HepG2 (cell line): ENCODE measurements around the gene BCORL1. TPM values are rescaled to one million over a fixed set of nuclear protein-coding genes. Genes with fewer than 3 reads are reported as not detected.

Source experiments
- ATAC-seq: fragments of 200-7000 bp; cut with Tn5 transposase; 3 replicates; pipeline ENCODE4 v1.9.1; 2020; ENCODE audit warnings: mild to moderate bottlenecking, moderate library complexity
- BruUV-seq: library from RNA; stranded (reverse); fragments of 400-500 nt; replicated peaks from 2 replicates; lab custom pipeline; 2021; lab: Mats Ljungman, UMichigan
- CTCF ChIA-PET: fragments of 300-600 bp; formaldehyde crosslinking; extraction: SDS; loops from one replicate; lab custom pipeline; 2021; ENCODE audit warnings: low total read pairs, inconsistent platforms, low intra/inter-chr PET ratio; lab: Yijun Ruan, JAX
- POLR2A ChIA-PET: fragments of 350-600 bp; sonication (Branson Sonifier 250); formaldehyde crosslinking; loops from one replicate; lab custom pipeline; 2020; ENCODE audit warnings: antibody characterized with exemption, inconsistent platforms; lab: Yijun Ruan, JAX
- DNase-seq: peaks from one replicate; pipeline ENCODE4 v3.0.0-alpha.2; 2015; ENCODE audit warnings: low spot score
- FAIRE-seq: peaks from 3 replicates; lab custom pipeline; 2011; peaks lifted over from hg19 to GRCh38; lab: Jason Lieb, UNC
- H2AFZ ChIP-seq: one replicate; pipeline ENCODE4 v1.6.1; 2011; ENCODE audit warnings: low read length, inconsistent platforms
- H3K27ac ChIP-seq: fragments of 300-600 bp; 3 replicates; pipeline ENCODE4 v1.8.0; 2011; ENCODE audit warnings: mixed run types, mild to moderate bottlenecking, mixed read lengths, low read length, inconsistent platforms; ENCODE audit not compliant: insufficient read depth; ENCODE audit errors: extremely low read length
- H3K27me3 ChIP-seq, 2 experiments: fragments of 200-600 bp in 1 of 2; 2 replicates in 1 of 2; 3 replicates in 1 of 2; pipeline versions ENCODE4 v1.6.0 to v1.8.0; 2011; ENCODE audit warnings: low read length in 2 of 2, mild to moderate bottlenecking in 2 of 2, moderate library complexity in 2 of 2, inconsistent platforms in 1 of 2; ENCODE audit not compliant: insufficient read depth in 2 of 2, control insufficient read depth in 1 of 2
- H3K36me3 ChIP-seq, 2 experiments: fragments of 200-600 bp in 1 of 2; replicated peaks in 1 of 2; 2 replicates in 1 of 2; 3 replicates in 1 of 2; pipeline versions ENCODE4 v1.5.1 to v1.8.0; 2011; ENCODE audit warnings: low read length in 2 of 2, inconsistent platforms in 1 of 2; ENCODE audit not compliant: insufficient read depth in 2 of 2, control insufficient read depth in 1 of 2
- H3K4me1 ChIP-seq: 2 replicates; pipeline ENCODE4 v1.5.1; 2012; ENCODE audit warnings: low read length, inconsistent platforms; ENCODE audit not compliant: insufficient read depth
- H3K4me2 ChIP-seq: 2 replicates; pipeline ENCODE4 v1.6.0; 2011; ENCODE audit warnings: low read depth, low read length, inconsistent platforms
- H3K4me3 ChIP-seq, 3 experiments: fragments of 200-600 bp in 1 of 3; sonication (generic), shearing (Covaris generic) in 1 of 3; replicated peaks in 1 of 3; 2 replicates each; pipeline ENCODE4 v1.5.1; 2011 to 2016; ENCODE audit warnings: low read length in 3 of 3, inconsistent platforms in 2 of 3, low read depth in 2 of 3, mild to moderate bottlenecking in 2 of 3, control low read depth in 1 of 3, mixed read lengths in 1 of 3; ENCODE audit not compliant: insufficient read depth in 1 of 3
- H3K79me2 ChIP-seq: one replicate; pipeline ENCODE4 v1.6.1; 2011; ENCODE audit warnings: low read length, inconsistent platforms; ENCODE audit not compliant: insufficient read depth
- H3K9ac ChIP-seq: 2 replicates; pipeline ENCODE4 v1.6.0; 2011; ENCODE audit warnings: mild to moderate bottlenecking, low read depth, low read length, inconsistent platforms; ENCODE audit not compliant: insufficient read depth
- H3K9me3 ChIP-seq: 2 replicates; pipeline ENCODE4 v1.5.1; 2012; ENCODE audit warnings: mild to moderate bottlenecking, low read length
- H4K20me1 ChIP-seq: 2 replicates; pipeline ENCODE4 v1.6.0; 2011; ENCODE audit warnings: inconsistent platforms, mild to moderate bottlenecking, low read length, moderate library complexity; ENCODE audit not compliant: insufficient read depth
- CEBPB ChIP-seq: IDR thresholded peaks from 2 replicates; pipeline ENCODE4 v1.6.1; 2011; ENCODE audit warnings: low read depth, low read length, improper control_type of control experiment, borderline replicate concordance
- PPARG ChIP-seq: conservative IDR thresholded peaks from 2 replicates; pipeline ENCODE4 v1.6.1; 2016; ENCODE audit warnings: missing biosample characterization, missing genetic modification reagents
- RXRB ChIP-seq: IDR thresholded peaks from 2 replicates; pipeline ENCODE4 v1.6.1; 2016; ENCODE audit warnings: borderline replicate concordance, missing genetic modification reagents, missing compliant biosample characterization
- STAG1 ChIP-seq: sonication (generic); formaldehyde crosslinking; IDR thresholded peaks from 2 replicates; pipeline ENCODE4 v1.4.0; 2020; ENCODE audit warnings: missing genetic modification reagents
- YY1 ChIP-seq: IDR thresholded peaks from 2 replicates; pipeline ENCODE4 v1.6.1; 2011; ENCODE audit warnings: low read length, low read depth, moderate library complexity, mild to moderate bottlenecking; ENCODE audit not compliant: insufficient read depth, insufficient replicate concordance
- ZNF232 ChIP-seq: sonication (generic); formaldehyde crosslinking; IDR thresholded peaks from 2 replicates; pipeline ENCODE4 v1.4.0; 2020; ENCODE audit warnings: missing genetic modification reagents, borderline replicate concordance
- ZNF761 ChIP-seq: sonication (generic); formaldehyde crosslinking; conservative IDR thresholded peaks from 2 replicates; pipeline ENCODE4 v1.4.0; 2020; ENCODE audit warnings: mild to moderate bottlenecking, missing genetic modification reagents
- WGBS: methylation state at CpG from one replicate; pipeline ENCODE4 v1.1.6; 2017; ENCODE audit warnings: low lambda C conversion rate; 5-methylcytosine and 5-hydroxymethylcytosine counted together
- in situ Hi-C: cut with HindIII; loops from 2 replicates; pipeline ENCODE4 v1.10.0; 2017; ENCODE audit warnings: low pct_unique_long_range_greater_than_20kb; ENCODE audit not compliant: extremely low pct_ligation_motif_present
- intact Hi-C: fragments of 100-400 bp; cut with micrococcal nuclease; formaldehyde crosslinking; loops from one replicate; pipeline ENCODE4 v1.10.0; 2022; ENCODE audit not compliant: unreplicated experiment
- polyA plus RNA-seq, 8 experiments: library from polyadenylated mRNA; depleted of rRNA in 3 of 8; stranded (reverse) in 7 of 8; unstranded in 1 of 8; fragments of >200 nt; fragmentation: Illumina TruSeq in 4 of 8; extraction: Trizol in 4 of 8; gene quantifications; 2 replicates each; pipeline versions ENCODE4 v1.2.1 to v1.2.3, GENCODE V29; 2011 to 2016; ENCODE audit warnings: low read depth in 4 of 8, missing spikeins in 1 of 8, mixed read lengths in 1 of 8; ENCODE audit not compliant: insufficient read depth in 1 of 8
- total RNA-seq, 5 experiments: library from RNA; depleted of rRNA; stranded (reverse); fragments of >200 nt; fragmentation: Illumina TruSeq; extraction: Trizol; gene quantifications; 2 replicates each; pipeline ENCODE4 v1.2.3, GENCODE V29; 2016; ENCODE audit warnings: low read depth in 1 of 5
- TF ChIP-seq, protein P1 (sequence below): sonication (generic); formaldehyde crosslinking; IDR thresholded peaks from 2 replicates; pipeline ENCODE4 v1.4.0; 2020; ENCODE audit warnings: missing genetic modification reagents
- TF ChIP-seq, protein P2 (sequence below): sonication (generic); formaldehyde crosslinking; IDR thresholded peaks from 2 replicates; pipeline ENCODE4 v1.8.1; 2023; ENCODE audit warnings: missing genetic modification reagents, mild to moderate bottlenecking, borderline replicate concordance
- TF ChIP-seq, protein P3 (sequence below), 2 experiments: IDR thresholded peaks; 2 replicates each; pipeline ENCODE4 v1.6.1; 2011 to 2012; ENCODE audit warnings: low read length in 2 of 2, borderline replicate concordance in 1 of 2, low read depth in 1 of 2, mild to moderate bottlenecking in 1 of 2, moderate library complexity in 1 of 2
- TF ChIP-seq, protein P4 (sequence below): sonication (generic); formaldehyde crosslinking; IDR thresholded peaks from 2 replicates; pipeline ENCODE4 v1.4.0; 2020; ENCODE audit warnings: missing genetic modification reagents

The BCORL1 gene
- total and polyA plus RNA-seq, 2 of the 13 experiments (the other 11 are each of a cell fraction or from before 2014, with no cell fraction given): 0.67 to 1.4 TPM

DNA sequence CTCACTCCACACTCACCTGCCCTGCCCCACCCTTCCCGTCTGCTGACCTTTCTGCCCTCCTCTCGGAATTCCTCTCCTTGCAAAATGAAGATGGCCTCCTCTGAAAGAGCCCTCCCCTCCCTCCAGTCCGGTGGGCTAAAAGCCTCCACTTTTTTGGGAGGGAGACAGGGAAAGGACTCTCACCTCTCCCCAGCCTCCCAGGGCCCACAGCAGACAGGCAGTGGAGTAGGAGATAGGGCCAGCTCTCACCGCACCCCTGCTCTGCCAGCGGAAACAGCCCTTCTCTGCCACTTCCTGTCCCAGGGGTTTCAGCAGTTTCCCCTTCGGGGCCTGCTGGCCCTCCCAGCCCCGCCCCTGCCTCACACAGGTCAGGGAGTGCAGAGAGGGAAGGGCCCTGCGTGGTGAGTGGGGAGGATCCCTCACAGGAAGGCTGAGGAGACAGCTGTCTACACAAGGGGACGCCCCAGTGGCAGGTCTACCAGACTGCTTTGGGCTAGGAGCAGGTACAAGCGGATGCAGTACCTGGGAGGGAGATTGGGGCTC is 109.6 kb downstream of the BCORL1 start (continued):
- TF ChIP-seq STAG1 (CRISPR knock-in tag) (peak; percentile 25), RXRB (0 out of 2 replicates have a peak, but pooled peaks have one; percentile 8), ZNF761 (no peak)
- TF ChIP-seq, protein P1, sequence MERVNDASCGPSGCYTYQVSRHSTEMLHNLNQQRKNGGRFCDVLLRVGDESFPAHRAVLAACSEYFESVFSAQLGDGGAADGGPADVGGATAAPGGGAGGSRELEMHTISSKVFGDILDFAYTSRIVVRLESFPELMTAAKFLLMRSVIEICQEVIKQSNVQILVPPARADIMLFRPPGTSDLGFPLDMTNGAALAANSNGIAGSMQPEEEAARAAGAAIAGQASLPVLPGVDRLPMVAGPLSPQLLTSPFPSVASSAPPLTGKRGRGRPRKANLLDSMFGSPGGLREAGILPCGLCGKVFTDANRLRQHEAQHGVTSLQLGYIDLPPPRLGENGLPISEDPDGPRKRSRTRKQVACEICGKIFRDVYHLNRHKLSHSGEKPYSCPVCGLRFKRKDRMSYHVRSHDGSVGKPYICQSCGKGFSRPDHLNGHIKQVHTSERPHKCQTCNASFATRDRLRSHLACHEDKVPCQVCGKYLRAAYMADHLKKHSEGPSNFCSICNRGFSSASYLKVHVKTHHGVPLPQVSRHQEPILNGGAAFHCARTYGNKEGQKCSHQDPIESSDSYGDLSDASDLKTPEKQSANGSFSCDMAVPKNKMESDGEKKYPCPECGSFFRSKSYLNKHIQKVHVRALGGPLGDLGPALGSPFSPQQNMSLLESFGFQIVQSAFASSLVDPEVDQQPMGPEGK (CRISPR knock-in tag): peak; percentile 45; the same call in 1 of the 2 replicates
- TF ChIP-seq, all 625 proteins: peak for 36

DNA sequence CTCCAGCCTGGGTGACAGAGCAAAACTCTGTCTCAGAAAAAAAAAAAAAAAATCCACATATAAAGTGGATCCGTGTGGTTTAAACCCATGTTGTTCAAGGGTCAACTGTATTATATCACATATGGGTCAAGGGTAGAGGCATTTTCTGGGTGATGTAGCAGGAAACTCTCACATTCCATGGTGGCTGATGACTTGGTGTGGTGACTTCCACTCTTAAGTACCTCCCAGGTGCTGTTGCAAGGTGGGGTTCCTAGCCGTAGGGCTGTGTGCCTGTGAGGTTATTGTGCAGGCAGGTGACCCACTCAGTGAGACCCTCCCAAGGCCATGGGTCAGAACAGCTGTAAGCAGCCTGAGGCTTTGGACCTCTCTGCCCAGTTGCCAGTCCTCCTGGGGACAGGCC is 110.8 kb downstream of the BCORL1 start:
- Histone ChIP-seq H2AFZ (no peak overlapping the region), H3K4me2 (no peak overlapping the region), H3K9ac (no peak overlapping the region), H3K27me3 (no peaks in the 10 kb centered on the region), H3K27ac (no peak overlapping the region), H3K4me1 (peaks cover 45% of the 10 kb centered on the region), H3K9me3 (no peaks in the 10 kb centered on the region), H3K36me3 (no peaks in the 10 kb centered on the region), H3K79me2 (no peaks in the 10 kb centered on the region), H4K20me1 (no peaks in the 10 kb centered on the region), H3K4me3 (no peak overlapping the region)
- intact Hi-C loops: no loop called here
- ChIA-PET CTCF (no interaction called here), POLR2A (no interaction called here)
- FAIRE-seq: no peak
- WGBS: 13% methylated on average over 1 of the region's 2 CpGs
- no peak for DNase-seq
- BruUV-seq: no TSS peak
- no peak for ATAC-seq
- in situ Hi-C loops: no loop called here
- TF ChIP-seq, protein P2, sequence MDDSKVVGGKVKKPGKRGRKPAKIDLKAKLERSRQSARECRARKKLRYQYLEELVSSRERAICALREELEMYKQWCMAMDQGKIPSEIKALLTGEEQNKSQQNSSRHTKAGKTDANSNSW: no peak
- TF ChIP-seq, protein P3, sequence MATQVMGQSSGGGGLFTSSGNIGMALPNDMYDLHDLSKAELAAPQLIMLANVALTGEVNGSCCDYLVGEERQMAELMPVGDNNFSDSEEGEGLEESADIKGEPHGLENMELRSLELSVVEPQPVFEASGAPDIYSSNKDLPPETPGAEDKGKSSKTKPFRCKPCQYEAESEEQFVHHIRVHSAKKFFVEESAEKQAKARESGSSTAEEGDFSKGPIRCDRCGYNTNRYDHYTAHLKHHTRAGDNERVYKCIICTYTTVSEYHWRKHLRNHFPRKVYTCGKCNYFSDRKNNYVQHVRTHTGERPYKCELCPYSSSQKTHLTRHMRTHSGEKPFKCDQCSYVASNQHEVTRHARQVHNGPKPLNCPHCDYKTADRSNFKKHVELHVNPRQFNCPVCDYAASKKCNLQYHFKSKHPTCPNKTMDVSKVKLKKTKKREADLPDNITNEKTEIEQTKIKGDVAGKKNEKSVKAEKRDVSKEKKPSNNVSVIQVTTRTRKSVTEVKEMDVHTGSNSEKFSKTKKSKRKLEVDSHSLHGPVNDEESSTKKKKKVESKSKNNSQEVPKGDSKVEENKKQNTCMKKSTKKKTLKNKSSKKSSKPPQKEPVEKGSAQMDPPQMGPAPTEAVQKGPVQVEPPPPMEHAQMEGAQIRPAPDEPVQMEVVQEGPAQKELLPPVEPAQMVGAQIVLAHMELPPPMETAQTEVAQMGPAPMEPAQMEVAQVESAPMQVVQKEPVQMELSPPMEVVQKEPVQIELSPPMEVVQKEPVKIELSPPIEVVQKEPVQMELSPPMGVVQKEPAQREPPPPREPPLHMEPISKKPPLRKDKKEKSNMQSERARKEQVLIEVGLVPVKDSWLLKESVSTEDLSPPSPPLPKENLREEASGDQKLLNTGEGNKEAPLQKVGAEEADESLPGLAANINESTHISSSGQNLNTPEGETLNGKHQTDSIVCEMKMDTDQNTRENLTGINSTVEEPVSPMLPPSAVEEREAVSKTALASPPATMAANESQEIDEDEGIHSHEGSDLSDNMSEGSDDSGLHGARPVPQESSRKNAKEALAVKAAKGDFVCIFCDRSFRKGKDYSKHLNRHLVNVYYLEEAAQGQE (IDR thresholded peaks at IDR 0.05; ENCODE audit: borderline replicate concordance in 1 of 2, low read depth in 1 of 2, low read length in 2 of 2): no peak
- no peak for TF ChIP-seq PPARG (CRISPR knock-in tag)
- TF ChIP-seq ZNF232 (CRISPR knock-in tag): no peak
- TF ChIP-seq, protein P4, sequence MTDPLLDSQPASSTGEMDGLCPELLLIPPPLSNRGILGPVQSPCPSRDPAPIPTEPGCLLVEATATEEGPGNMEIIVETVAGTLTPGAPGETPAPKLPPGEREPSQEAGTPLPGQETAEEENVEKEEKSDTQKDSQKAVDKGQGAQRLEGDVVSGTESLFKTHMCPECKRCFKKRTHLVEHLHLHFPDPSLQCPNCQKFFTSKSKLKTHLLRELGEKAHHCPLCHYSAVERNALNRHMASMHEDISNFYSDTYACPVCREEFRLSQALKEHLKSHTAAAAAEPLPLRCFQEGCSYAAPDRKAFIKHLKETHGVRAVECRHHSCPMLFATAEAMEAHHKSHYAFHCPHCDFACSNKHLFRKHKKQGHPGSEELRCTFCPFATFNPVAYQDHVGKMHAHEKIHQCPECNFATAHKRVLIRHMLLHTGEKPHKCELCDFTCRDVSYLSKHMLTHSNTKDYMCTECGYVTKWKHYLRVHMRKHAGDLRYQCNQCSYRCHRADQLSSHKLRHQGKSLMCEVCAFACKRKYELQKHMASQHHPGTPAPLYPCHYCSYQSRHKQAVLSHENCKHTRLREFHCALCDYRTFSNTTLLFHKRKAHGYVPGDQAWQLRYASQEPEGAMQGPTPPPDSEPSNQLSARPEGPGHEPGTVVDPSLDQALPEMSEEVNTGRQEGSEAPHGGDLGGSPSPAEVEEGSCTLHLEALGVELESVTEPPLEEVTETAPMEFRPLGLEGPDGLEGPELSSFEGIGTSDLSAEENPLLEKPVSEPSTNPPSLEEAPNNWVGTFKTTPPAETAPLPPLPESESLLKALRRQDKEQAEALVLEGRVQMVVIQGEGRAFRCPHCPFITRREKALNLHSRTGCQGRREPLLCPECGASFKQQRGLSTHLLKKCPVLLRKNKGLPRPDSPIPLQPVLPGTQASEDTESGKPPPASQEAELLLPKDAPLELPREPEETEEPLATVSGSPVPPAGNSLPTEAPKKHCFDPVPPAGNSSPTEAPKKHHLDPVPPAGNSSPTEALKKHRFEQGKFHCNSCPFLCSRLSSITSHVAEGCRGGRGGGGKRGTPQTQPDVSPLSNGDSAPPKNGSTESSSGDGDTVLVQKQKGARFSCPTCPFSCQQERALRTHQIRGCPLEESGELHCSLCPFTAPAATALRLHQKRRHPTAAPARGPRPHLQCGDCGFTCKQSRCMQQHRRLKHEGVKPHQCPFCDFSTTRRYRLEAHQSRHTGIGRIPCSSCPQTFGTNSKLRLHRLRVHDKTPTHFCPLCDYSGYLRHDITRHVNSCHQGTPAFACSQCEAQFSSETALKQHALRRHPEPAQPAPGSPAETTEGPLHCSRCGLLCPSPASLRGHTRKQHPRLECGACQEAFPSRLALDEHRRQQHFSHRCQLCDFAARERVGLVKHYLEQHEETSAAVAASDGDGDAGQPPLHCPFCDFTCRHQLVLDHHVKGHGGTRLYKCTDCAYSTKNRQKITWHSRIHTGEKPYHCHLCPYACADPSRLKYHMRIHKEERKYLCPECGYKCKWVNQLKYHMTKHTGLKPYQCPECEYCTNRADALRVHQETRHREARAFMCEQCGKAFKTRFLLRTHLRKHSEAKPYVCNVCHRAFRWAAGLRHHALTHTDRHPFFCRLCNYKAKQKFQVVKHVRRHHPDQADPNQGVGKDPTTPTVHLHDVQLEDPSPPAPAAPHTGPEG (CRISPR knock-in tag): no peak
- no peak for TF ChIP-seq CEBPB
- no peak for TF ChIP-seq YY1
